ENCODE results near the gene ATXN7L1. TPM values are rescaled to one million over a fixed set of nuclear protein-coding genes. Genes with fewer than 3 reads are reported as not detected.

Gene ATXN7L1
- total RNA-seq, 1 donor from 2014 or later: 6.7 TPM

GRCh38 chr7:105571891-105572290 lies 304.5 kb downstream of the ATXN7L1 start:
- no peak for DNase-seq (ENCODE audit: missing footprints)
- intact Hi-C loops (cut with DNase I): no loop called here
- no peak for ATAC-seq

- DNase-seq (ENCODE audit: missing footprints) (no peak), ATAC-seq (no peak)
- intact Hi-C loops (cut with DNase I): no loop called here
These were observed 308.6 kb downstream of the ATXN7L1 start for GRCh38 chr7:105567821-105568220.

- ATAC-seq (no peak), DNase-seq (ENCODE audit: missing footprints) (no peak)
- intact Hi-C loops (cut with DNase I): no loop called here
These were observed 309.4 kb downstream of the ATXN7L1 start for GRCh38 chr7:105567024-105567423.

- intact Hi-C loops (cut with DNase I): no loop called here
- ATAC-seq (no peak), DNase-seq (ENCODE audit: missing footprints) (no peak)
These were observed 311.2 kb downstream of the ATXN7L1 start for GRCh38 chr7:105565190-105565589.

- no peak for ATAC-seq
- no peak for DNase-seq (ENCODE audit: missing footprints)
- intact Hi-C loops (cut with DNase I): no loop called here
These were observed 316.5 kb downstream of the ATXN7L1 start for GRCh38 chr7:105559926-105560325.

Other genes starting within 250 kb of the ATXN7L1 start
- 3.6 TPM for gene CDHR3, start 86.7 kb upstream of the ATXN7L1 start, total RNA-seq
- 89.9 TPM for gene SYPL1, start 235.7 kb upstream of the ATXN7L1 start, total RNA-seq

All from Right ventricle myocardium inferior (tissue), 1 donor.